Activated T-helper 17 cell treated with anti-CD3 and anti-CD28 coated beads, Interleukin-2, amount 50 U/mL, for 72 hours (primary cell): ENCODE results near the gene CREB3L4. TPM values are rescaled to one million over a fixed set of nuclear protein-coding genes. Genes with fewer than 3 reads are reported as not detected.

Experiments
- ATAC-seq: fragments of 150-1000 bp; cut with Tn5 transposase; replicated peaks from 2 replicates; pipeline ENCODE4 v1.10.0; 2021; ENCODE audit warnings: mild to moderate bottlenecking, moderate library complexity
- H3K27ac Mint-ChIP-seq: one replicate; pipeline ENCODE4 v1.8.0; 2022; ENCODE audit warnings: mixed read lengths
- H3K27me3 Mint-ChIP-seq: one replicate; pipeline ENCODE4 v1.8.0; 2022; ENCODE audit warnings: mixed read lengths
- H3K36me3 Mint-ChIP-seq: one replicate; pipeline ENCODE4 v1.8.0; 2022; ENCODE audit warnings: low read depth, mild to moderate bottlenecking, mixed read lengths
- H3K4me1 Mint-ChIP-seq: one replicate; pipeline ENCODE4 v1.8.0; 2022; ENCODE audit warnings: mixed read lengths
- H3K4me3 Mint-ChIP-seq: one replicate; pipeline ENCODE4 v1.8.0; 2022; ENCODE audit warnings: mild to moderate bottlenecking, mixed read lengths
- H3K9me3 Mint-ChIP-seq: one replicate; pipeline ENCODE4 v1.8.0; 2022; ENCODE audit warnings: mixed read lengths
- total RNA-seq, 2 donors: library from RNA; stranded (reverse); gene quantifications; one replicate each; pipeline ENCODE4 v1.2.3, GENCODE V29; 2022

Gene CREB3L4, protein sequence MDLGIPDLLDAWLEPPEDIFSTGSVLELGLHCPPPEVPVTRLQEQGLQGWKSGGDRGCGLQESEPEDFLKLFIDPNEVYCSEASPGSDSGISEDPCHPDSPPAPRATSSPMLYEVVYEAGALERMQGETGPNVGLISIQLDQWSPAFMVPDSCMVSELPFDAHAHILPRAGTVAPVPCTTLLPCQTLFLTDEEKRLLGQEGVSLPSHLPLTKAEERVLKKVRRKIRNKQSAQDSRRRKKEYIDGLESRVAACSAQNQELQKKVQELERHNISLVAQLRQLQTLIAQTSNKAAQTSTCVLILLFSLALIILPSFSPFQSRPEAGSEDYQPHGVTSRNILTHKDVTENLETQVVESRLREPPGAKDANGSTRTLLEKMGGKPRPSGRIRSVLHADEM
- total RNA-seq: 1 to 10 TPM; 7.4 to 9.3 TPM

DNA sequence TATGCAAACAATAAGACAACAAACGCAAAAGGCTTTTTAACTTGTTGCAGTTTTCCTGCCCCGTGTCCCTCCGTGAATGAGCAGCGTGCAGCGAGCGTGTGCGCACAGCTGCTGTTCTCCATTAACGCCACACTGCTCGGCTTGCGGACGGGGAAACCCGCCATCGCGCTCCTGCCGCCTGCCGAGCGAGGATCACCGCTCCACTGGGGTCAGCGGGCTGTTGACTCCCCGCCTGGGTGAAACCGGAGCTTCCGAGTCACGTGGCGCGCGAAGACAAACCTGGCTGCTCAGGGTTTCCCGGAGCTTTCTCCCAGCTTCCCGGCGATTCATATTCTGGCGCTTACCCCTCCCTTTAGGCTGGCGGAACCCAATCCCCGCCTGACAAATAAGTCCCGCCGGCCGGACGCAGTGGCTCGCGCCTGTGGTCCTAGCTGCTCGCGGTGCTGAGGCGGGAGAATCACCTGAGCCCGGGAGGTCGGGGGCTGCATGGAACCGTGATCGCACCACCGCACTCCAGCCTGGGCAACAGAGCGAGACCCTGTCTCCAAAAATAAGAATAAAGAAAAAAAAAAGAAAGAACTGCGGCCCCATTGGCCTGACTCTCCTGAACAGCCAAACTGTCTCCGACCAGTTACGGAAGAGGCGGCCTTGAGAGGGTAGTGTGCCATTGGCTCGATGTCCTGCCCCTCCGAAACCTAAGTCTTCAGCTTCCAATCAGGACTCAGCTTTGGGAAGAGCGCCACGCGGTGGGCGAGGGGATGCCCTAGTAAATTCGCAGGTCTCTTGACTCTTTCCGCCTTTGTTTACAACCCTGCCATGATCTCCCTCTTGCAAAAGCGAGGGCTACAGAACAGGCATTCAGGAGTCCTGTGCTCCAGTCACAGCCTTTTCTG lies at the start of gene CREB3L4:
CREB3L4 (plus strand) TSS at position 796 of the 893 bp plus-strand sequence. CDS start 624 bp downstream, outside the sequence.
- H3K9me3 Mint-ChIP-seq: no peaks in the 10 kb centered on the region
- H3K4me1 Mint-ChIP-seq: peaks cover 27% of the 10 kb centered on the region
- peak within 1 kb of the TSS; percentile 99 for H3K4me3 Mint-ChIP-seq
- peaks cover 21% of the 10 kb centered on the region for H3K36me3 Mint-ChIP-seq
- peak within 1 kb of the TSS; percentile 94 for H3K27ac Mint-ChIP-seq
- peak; percentile 77 for ATAC-seq
- H3K27me3 Mint-ChIP-seq: no peaks in the 10 kb centered on the region

DNA sequence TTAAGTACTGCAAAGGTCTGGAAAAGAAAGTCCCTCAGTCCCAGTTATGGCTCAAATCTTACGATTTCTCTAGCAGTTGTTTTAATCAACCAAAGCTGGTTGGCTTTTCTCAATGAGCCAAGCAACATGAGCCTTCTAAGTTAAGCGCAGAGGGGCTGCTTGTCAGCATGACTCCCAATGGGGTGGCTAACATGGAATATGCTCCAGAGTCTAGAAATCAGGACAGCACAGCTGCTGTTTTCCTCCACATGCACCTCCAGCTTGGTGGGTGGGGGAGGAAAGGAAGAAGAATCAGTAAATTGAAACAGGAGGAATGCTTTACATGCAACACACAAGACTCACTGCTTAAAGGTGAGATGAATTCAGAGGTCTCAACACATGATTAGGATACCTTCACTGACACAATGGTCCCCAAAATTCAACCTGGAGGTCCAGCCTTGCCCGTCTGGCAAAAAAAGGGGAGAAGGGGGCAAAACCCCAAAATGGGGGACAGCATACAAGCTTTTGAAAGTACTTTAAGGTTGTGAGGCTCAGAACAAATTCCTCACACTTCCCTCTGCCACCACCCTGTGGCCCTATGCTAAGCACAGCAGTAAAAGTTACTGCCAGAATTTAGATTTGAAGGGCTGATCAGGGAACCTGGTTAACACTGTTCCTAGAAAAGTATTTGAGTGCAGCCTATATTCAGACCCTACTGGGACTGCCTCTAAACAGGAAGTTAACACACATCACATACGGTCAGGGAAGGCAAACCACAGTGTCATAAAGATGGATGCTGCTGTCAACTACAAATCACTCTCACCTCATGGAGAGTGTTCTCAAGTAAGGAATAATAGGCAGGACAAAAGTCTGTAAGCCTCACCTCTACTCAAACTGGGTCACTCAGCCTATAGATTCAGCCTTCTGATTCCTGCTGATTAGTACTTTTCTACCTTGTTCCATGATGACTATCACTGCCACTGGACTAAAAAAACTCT lies 47.5 kb upstream of the CREB3L4 start:
- no peaks in the 10 kb centered on the region for H3K27me3 Mint-ChIP-seq
- H3K27ac Mint-ChIP-seq: peak overlapping the region; percentile 92
- H3K4me3 Mint-ChIP-seq: peak overlapping the region; percentile 96
- no peak for ATAC-seq
- peaks cover 57% of the 10 kb centered on the region for H3K36me3 Mint-ChIP-seq
- no peaks in the 10 kb centered on the region for H3K9me3 Mint-ChIP-seq
- H3K4me1 Mint-ChIP-seq: peaks cover 25% of the 10 kb centered on the region

DNA sequence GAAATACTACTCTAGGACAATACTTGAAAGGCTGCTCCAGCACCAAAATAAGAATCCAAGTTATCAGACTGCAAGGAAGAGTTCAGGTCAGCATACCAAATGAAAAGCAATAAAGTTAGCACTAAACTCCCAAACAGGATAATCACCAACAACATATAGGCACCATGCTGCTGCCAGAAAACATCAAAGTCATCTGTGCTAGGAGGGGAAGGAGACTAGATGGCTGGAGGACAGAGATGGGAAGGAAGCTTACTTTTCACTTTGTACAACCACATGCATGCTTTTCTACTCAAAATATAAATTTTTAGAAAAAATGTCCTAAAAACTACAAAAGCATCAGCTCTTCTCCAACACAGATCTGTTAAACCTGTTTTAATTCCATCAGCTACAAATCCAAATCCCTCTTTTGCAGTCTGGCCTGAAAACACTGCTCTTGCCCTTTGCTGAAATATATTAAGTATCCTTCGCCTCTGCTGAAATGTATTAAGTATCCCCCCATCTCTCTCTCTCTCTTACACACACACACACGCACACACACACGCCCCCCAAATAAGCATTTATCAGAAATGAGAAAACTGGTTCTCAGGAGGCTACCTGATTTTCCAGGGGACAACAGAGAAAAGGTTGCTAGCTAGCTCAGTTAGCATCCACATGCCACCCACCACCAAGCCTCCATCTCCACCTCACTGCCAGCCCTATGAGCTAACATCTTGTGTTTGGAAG lies 46.5 kb upstream of the CREB3L4 start:
- Mint-ChIP-seq H3K4me3 (peak overlapping the region; percentile 96), H3K4me1 (peaks cover 22% of the 10 kb centered on the region), H3K27ac (peak overlapping the region; percentile 92), H3K36me3 (peaks cover 48% of the 10 kb centered on the region), H3K27me3 (no peaks in the 10 kb centered on the region), H3K9me3 (no peaks in the 10 kb centered on the region)
- no peak for ATAC-seq

DNA sequence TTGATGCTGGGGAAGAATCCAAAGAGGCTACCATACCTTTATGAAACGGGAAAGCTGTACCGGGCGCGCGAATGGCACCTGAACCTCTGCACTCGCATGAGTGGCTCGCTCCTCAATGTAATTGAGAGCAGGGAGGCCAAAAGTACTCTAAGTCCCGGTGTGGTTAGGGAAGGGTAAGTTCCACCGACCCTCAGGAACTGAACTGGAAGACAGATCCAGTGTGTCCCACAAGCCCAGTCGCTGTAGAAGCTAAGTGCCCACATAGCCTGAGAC lies 46.0 kb upstream of the CREB3L4 start:
- Mint-ChIP-seq H3K36me3 (peaks cover 44% of the 10 kb centered on the region), H3K4me3 (peak overlapping the region; percentile 96), H3K9me3 (no peaks in the 10 kb centered on the region), H3K27me3 (no peaks in the 10 kb centered on the region), H3K27ac (peak overlapping the region; percentile 92), H3K4me1 (peaks cover 21% of the 10 kb centered on the region)
- no peak for ATAC-seq

DNA sequence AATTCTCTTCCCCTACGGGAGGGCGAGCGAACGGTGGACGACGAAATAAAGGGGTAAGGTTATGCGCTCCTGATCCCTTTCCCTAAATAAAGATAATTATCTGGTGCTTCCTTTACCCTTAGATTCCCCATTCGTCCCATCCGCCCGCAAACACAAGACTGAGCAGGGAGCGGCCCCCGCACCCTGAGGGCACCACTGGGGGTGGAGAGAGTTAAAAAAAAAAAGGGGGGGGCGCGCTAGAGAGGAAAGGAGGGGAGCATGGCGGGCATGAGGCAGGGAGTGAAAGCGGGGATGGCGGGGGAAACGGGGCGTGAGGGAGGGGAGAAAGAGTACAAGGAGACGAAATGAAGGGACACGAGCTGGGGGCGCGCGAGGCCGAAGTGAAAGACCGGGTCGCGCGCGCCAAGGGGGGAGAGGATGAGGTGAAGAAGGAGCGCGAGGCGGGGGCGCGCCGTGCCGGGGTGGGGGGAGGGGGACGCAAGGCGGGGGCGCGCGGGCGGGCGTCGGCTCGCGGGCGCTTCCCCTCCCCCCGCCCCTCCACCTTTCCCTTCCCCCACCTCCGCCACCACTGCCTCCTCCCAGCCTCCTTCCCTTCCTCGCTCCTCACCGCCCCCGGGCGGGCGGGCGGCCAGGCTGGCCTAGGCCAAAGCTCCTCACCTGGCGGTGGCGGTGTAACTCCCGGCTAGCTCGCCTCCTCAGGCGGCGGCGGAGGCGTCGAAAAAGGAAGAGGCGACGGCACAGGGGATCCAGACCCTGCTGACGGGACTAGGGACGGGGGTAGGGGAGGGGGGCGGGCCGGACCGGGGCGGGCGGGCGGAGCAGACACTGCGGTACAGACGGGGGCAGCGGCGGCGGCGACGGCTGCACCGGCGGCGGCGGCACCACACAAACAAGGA lies 45.4 kb upstream of the CREB3L4 start:
- Mint-ChIP-seq H3K27ac (peak overlapping the region; percentile 92), H3K4me3 (peak overlapping the region; percentile 96), H3K36me3 (peaks cover 43% of the 10 kb centered on the region), H3K4me1 (peaks cover 21% of the 10 kb centered on the region), H3K27me3 (no peaks in the 10 kb centered on the region), H3K9me3 (no peaks in the 10 kb centered on the region)
- peak; percentile 20 for ATAC-seq

DNA sequence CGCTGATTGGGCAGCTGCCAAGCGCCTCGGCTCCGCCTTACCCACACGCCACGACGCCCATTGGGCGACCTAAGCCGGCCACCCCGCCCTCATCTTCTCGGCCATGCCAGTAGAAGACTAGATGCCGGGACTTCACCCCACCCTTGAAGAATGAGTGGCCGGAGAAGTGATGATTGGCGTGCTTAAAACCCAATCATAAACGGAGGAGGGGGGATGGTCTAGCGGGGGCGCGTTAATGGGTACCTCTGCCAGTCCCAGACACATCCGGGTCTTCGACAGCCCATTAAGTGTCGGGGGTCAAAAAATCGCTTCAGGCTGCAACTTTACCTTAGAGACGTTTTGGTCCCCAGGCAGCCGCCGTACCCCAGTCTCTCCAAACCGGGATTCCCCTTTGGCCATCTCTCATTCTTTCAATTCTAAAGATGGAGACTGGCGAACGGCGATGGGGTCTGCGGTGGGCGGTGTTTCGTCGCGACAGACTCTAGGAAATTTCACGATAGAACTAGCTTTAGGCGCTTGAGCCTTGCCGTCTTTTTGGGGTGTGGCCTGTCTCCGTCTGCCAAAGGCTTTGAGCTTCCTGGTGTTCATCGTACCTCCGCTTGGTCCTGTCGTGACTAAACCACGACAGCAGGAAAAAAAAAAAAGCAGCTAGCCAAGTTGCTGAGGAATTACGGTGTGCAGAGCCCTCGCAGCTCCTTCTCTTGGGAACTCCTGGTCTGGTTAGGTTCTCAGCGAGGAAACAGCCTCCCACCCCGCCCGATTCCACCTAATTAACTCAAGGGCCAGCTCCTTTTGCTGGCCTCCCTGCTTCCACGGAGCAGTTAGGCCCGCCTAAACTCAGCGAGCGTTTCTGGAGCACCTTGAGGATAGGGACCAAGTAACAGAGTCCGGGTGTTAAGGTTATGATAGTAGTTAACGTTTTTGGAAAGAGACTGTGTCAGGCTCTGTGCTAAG lies 44.5 kb upstream of the CREB3L4 start, which contains the start of gene GATAD2B:
GATAD2B (minus strand) TSS at position 1 of the 954 bp plus-strand sequence. CDS start 94,625 bp downstream, outside the sequence.
- no peaks in the 10 kb centered on the region for H3K27me3 Mint-ChIP-seq
- H3K27ac Mint-ChIP-seq: peak within 1 kb of the TSS; percentile 92
- H3K4me1 Mint-ChIP-seq: peaks cover 21% of the 10 kb centered on the region
- peak; percentile 95 for ATAC-seq
- peaks cover 34% of the 10 kb centered on the region for H3K36me3 Mint-ChIP-seq
- no peaks in the 10 kb centered on the region for H3K9me3 Mint-ChIP-seq
- peak within 1 kb of the TSS; percentile 96 for H3K4me3 Mint-ChIP-seq

DNA sequence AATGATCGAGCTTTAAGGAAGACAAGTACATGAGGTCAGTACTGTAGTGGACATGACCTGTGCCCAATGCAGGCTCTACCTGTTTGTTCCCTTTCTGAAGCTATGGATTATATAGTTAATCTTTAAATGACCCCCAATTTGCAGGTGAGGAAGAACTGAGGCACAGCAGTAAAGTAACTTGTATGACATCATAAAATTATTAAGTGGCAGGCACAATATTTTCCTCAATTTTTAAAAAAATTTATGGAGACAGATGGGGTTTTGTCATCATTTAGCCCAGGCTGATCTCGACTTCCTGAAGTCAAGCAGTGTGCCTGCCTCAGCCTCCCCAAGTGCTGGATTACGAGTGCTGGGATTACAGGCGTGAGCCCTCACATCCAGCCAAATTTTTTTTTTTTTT lies 41.3 kb upstream of the CREB3L4 start:
- no peak overlapping the region for H3K4me3 Mint-ChIP-seq
- H3K36me3 Mint-ChIP-seq: peaks cover 33% of the 10 kb centered on the region
- no peak for ATAC-seq
- H3K27ac Mint-ChIP-seq: no peak overlapping the region
- peaks cover 3% of the 10 kb centered on the region for H3K4me1 Mint-ChIP-seq
- H3K27me3 Mint-ChIP-seq: no peaks in the 10 kb centered on the region
- no peaks in the 10 kb centered on the region for H3K9me3 Mint-ChIP-seq

DNA sequence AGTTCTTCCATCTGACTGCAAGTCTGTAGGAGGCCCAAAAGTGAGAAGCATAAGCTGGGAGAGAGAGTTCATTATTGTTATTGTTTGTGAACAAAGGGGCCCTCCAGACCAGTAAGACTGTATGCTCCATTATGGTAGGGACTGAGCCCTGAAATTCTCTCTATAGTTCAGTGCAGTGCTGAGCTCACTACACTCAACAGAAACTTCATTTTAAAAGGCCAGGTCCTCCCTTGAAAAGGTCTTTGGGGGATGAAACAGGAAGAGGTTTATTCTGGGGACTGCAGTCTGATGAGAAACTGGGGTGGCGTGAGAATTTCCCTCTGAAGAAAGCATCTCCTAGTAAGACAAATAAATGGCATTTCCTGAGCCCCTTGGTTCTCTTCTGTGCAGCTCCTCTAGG lies 39.5 kb upstream of the CREB3L4 start:
- no peak overlapping the region for H3K4me3 Mint-ChIP-seq
- no peaks in the 10 kb centered on the region for H3K9me3 Mint-ChIP-seq
- no peaks in the 10 kb centered on the region for H3K27me3 Mint-ChIP-seq
- ATAC-seq: no peak
- peak overlapping the region; percentile 20 for H3K27ac Mint-ChIP-seq
- H3K36me3 Mint-ChIP-seq: peaks cover 39% of the 10 kb centered on the region
- H3K4me1 Mint-ChIP-seq: no peaks in the 10 kb centered on the region

DNA sequence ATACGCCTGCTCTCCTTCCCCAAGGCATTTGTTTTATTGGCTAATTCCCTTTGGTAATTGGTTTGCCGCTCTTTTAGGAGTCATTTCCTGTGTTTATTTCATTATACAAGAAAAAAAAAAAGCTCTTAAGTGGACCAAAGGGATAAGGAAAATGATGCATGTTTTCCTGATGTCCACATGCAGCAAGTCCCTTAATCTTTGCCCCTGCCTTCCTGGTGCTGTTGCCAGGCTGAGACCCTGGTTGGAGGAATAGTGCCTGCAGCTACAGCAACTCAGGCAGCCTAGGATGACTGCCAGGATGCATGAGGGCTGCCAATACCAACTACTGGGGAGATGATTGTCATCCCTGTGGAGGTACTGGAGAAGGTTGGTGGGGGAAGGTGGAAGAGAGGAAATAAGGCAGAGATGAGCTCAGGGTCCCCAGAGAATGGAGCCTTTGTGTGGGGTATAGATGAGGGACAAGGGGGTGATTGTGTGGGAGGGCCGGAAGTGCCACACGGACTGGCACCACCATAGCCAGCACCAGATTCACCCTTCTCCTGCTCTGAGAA lies 38.8 kb upstream of the CREB3L4 start:
- Mint-ChIP-seq H3K4me1 (no peaks in the 10 kb centered on the region), H3K27me3 (no peaks in the 10 kb centered on the region), H3K9me3 (no peaks in the 10 kb centered on the region), H3K27ac (peak overlapping the region; percentile 12), H3K4me3 (no peak overlapping the region), H3K36me3 (peaks cover 37% of the 10 kb centered on the region)
- ATAC-seq: no peak

DNA sequence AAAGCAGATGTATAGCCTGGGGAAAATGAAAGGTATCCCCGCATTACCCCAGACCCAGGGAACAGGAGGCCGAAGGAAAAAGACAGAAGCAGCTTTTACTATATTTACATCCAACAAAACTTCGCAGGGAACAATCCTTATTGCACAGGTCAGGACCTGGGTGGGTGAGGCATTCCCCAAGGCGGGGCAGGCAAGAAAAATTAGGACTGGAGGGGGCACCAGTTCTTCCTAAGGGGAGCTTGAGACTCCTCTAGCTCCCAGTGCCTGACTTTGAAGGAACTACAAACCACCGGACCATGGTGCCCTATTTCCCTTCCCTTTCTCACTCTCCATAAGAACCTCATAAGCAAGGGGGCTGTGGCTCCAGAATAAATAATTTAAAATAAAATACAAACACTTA lies 38.3 kb upstream of the CREB3L4 start:
- H3K4me3 Mint-ChIP-seq: no peak overlapping the region
- H3K36me3 Mint-ChIP-seq: peaks cover 43% of the 10 kb centered on the region
- H3K27me3 Mint-ChIP-seq: no peaks in the 10 kb centered on the region
- ATAC-seq: no peak
- no peaks in the 10 kb centered on the region for H3K9me3 Mint-ChIP-seq
- peak overlapping the region; percentile 12 for H3K27ac Mint-ChIP-seq
- no peaks in the 10 kb centered on the region for H3K4me1 Mint-ChIP-seq

DNA sequence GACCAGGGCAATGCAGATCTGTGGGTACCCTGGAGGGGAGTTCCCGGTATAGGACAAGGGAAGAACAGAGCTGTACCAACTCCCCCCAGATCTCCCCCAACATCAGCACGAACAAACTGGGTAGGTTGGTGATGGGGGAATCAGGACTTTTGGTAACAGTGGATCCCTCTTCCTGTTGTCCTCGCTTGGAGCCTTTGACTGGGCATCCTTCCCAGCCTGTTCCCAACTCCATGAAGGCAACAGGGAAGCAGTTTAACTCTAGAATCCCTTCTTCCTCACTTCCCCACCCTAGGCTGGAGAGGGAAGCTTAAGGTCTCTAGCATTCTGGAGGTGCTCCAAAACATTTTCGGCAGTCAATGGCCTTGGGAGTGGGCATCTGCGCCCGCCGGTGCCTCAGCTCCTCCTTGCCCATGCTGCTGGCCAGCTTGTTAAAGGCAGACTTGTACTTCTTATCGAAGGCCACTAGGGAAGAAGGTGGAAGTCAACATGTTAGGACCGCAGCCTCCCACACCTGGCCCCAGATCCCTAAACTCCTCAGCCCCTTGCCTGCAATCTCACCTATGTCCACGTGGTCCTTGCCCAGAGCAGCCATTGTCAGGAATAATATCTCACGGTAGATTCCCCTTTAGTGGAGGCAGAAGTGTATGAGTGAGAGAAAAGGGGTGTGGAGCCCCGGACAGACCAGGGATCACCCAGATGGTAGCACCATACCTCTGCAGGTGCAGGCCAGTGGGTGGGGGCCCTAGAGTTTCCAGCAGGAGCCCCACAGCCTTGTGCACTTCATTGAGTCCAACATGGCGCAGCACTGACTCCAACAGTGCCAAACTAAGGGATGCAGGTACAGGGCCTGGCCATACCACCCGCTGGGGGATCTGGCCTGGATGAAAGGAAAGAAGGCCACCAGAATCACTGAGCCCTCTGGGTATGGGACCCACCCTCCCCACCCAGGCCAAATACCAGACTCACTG lies 37.4 kb upstream of the CREB3L4 start:
- H3K27ac Mint-ChIP-seq: no peak overlapping the region
- no peak for ATAC-seq
- peaks cover 51% of the 10 kb centered on the region for H3K36me3 Mint-ChIP-seq
- no peak overlapping the region for H3K4me3 Mint-ChIP-seq
- no peaks in the 10 kb centered on the region for H3K4me1 Mint-ChIP-seq
- no peaks in the 10 kb centered on the region for H3K27me3 Mint-ChIP-seq
- no peaks in the 10 kb centered on the region for H3K9me3 Mint-ChIP-seq
